GM21786 (cell line): ENCODE results near the gene SETD6.
A peak's percentile ranks its signal among the peaks of the same experiment; 100 is the strongest.

Source experiments
- ATAC-seq: cut with Tn5 transposase; IDR thresholded peaks from one replicate; pipeline ENCODE4 v1.9.1; 2021; ENCODE audit not compliant: unreplicated experiment

Gene SETD6

GRCh38 chr16:58507963-58508670 is 7.2 kb upstream of the SETD6 start:
- ATAC-seq: no peak

GRCh38 chr16:58508671-58509251 is 6.6 kb upstream of the SETD6 start:
- no peak for ATAC-seq

- no peak for ATAC-seq
Observed at GRCh38 chr16:58509256-58510096, 5.8 kb upstream of the SETD6 start.

GRCh38 chr16:58510097-58510775 is 5.1 kb upstream of the SETD6 start:
- no peak for ATAC-seq

- ATAC-seq: no peak
Observed at GRCh38 chr16:58510776-58511628, 4.3 kb upstream of the SETD6 start.

- ATAC-seq: no peak
Observed at GRCh38 chr16:58511933-58512815, 3.1 kb upstream of the SETD6 start.

- ATAC-seq: no peak
Observed at GRCh38 chr16:58513874-58514273, 1.4 kb upstream of the SETD6 start.

- ATAC-seq: peak; percentile 37
Observed at GRCh38 chr16:58515871-58516767, 802 bp downstream of the SETD6 start.

- ATAC-seq: no peak
Observed at GRCh38 chr16:58516768-58517107, 1.4 kb downstream of the SETD6 start.

- ATAC-seq: peak; percentile 34
Observed at GRCh38 chr16:58518083-58518979, 3.0 kb downstream of the SETD6 start.

- ATAC-seq: no peak
Observed at GRCh38 chr16:58518980-58519368, 3.7 kb downstream of the SETD6 start.

- no peak for ATAC-seq
Observed at GRCh38 chr16:58519707-58520106, 4.4 kb downstream of the SETD6 start.

- ATAC-seq: no peak
Observed at GRCh38 chr16:58530179-58530578, 14.9 kb downstream of the SETD6 start.

- ATAC-seq: no peak
Observed at GRCh38 chr16:58532414-58532813, 17.1 kb downstream of the SETD6 start.

GRCh38 chr16:58533751-58534470 is 18.6 kb downstream of the SETD6 start:
- ATAC-seq: no peak

- no peak for ATAC-seq
Observed at GRCh38 chr16:58535100-58535499, 19.8 kb downstream of the SETD6 start.

- no peak for ATAC-seq
Observed at GRCh38 chr16:58536278-58536677, 21.0 kb downstream of the SETD6 start.
